ENCODE results near the gene GPR39.

The GPR39 gene

GRCh38 chr2:132645722-132646539 is 229.3 kb downstream of the GPR39 start:
- H3K4me3 ChIP-seq (ENCODE audit: low read depth, low read length), result no peak overlapping the region
- no peak for TF ChIP-seq CTCF (IDR thresholded peaks at IDR 0.05; ENCODE audit: insufficient read depth, low read depth, low read length, missing control alignments)
- peak; percentile 8 for DNase-seq (ENCODE audit: low read depth)

- no peak overlapping the region for H3K4me3 ChIP-seq (ENCODE audit: low read depth, low read length)
- no peak for DNase-seq (ENCODE audit: low read depth)
- TF ChIP-seq CTCF (IDR thresholded peaks at IDR 0.05; ENCODE audit: insufficient read depth, low read depth, low read length, missing control alignments), result no peak
Observed at GRCh38 chr2:132646540-132647108, 230.0 kb downstream of the GPR39 start.

- TF ChIP-seq CTCF (IDR thresholded peaks at IDR 0.05; ENCODE audit: insufficient read depth, low read depth, low read length, missing control alignments), result no peak
- DNase-seq (ENCODE audit: low read depth), result peak; percentile 11
- no peak overlapping the region for H3K4me3 ChIP-seq (ENCODE audit: low read depth, low read length)
Observed at GRCh38 chr2:132651115-132652045, 234.8 kb downstream of the GPR39 start.

GRCh38 chr2:132652474-132652873 is 235.9 kb downstream of the GPR39 start:
- no peak for TF ChIP-seq CTCF (IDR thresholded peaks at IDR 0.05; ENCODE audit: insufficient read depth, low read depth, low read length, missing control alignments)
- no peak overlapping the region for H3K4me3 ChIP-seq (ENCODE audit: low read depth, low read length)
- DNase-seq (ENCODE audit: low read depth), result no peak

- H3K4me3 ChIP-seq (ENCODE audit: low read depth, low read length), result no peak overlapping the region
- TF ChIP-seq CTCF (IDR thresholded peaks at IDR 0.05; ENCODE audit: insufficient read depth, low read depth, low read length, missing control alignments), result no peak
- no peak for DNase-seq (ENCODE audit: low read depth)
Observed at GRCh38 chr2:132654335-132654734, 237.7 kb downstream of the GPR39 start.

- no peak for DNase-seq (ENCODE audit: low read depth)
- no peak for TF ChIP-seq CTCF (IDR thresholded peaks at IDR 0.05; ENCODE audit: insufficient read depth, low read depth, low read length, missing control alignments)
- no peak overlapping the region for H3K4me3 ChIP-seq (ENCODE audit: low read depth, low read length)
Observed at GRCh38 chr2:132654968-132655367, 238.4 kb downstream of the GPR39 start.
